ENCODE measurements around the gene KCNIP3. TPM values are rescaled to one million over a fixed set of nuclear protein-coding genes. Genes with fewer than 3 reads are reported as not detected.

Gene KCNIP3
- total RNA-seq, 1 donor from 2014 or later, result 0.68 TPM

GRCh38 chr2:95382686-95383634 is 85.8 kb downstream of the KCNIP3 start:
- Histone ChIP-seq H3K9ac (ENCODE audit: low read length) (no peak overlapping the region), H3K36me3 (ENCODE audit: insufficient read depth, low read length) (no peaks in the 10 kb centered on the region), H3K4me3 (ENCODE audit: insufficient read depth, low read depth, low read length) (no peak overlapping the region), H3K9me3 (ENCODE audit: insufficient read depth, low read depth, low read length) (no peaks in the 10 kb centered on the region), H3K4me1 (ENCODE audit: insufficient read depth, low read length) (no peaks in the 10 kb centered on the region), H3K27ac (ENCODE audit: low read depth, low read length) (no peak overlapping the region), H3K4me2 (ENCODE audit: low read length) (no peak overlapping the region), H3K79me2 (ENCODE audit: insufficient read depth, low read length) (no peaks in the 10 kb centered on the region), H2AFZ (ENCODE audit: low read depth, low read length) (no peak overlapping the region), H3K27me3 (ENCODE audit: insufficient read depth, low read length) (peaks cover 2% of the 10 kb centered on the region), H4K20me1 (ENCODE audit: insufficient read depth, low read length) (no peaks in the 10 kb centered on the region)
- DNase-seq (ENCODE audit: low read depth) (no peak), FAIRE-seq (no peak)
- H3K9me3 Mint-ChIP-seq (ENCODE audit: unreplicated experiment), result no peaks in the 10 kb centered on the region
- H3K36me3 Mint-ChIP-seq (ENCODE audit: low read depth, unreplicated experiment), result no peaks in the 10 kb centered on the region
- no peaks in the 10 kb centered on the region for H3K4me1 Mint-ChIP-seq (ENCODE audit: low read depth, unreplicated experiment)
- TF ChIP-seq EZH2 (IDR thresholded peaks at IDR 0.05; ENCODE audit: insufficient read depth, low read length) (no peak), CTCF (IDR thresholded peaks at IDR 0.05; ENCODE audit: insufficient read depth, low read depth, low read length) (no peak)
- H3K27me3 Mint-ChIP-seq (ENCODE audit: low read depth, unreplicated experiment), result peaks cover 35% of the 10 kb centered on the region
- H3K4me3 Mint-ChIP-seq (ENCODE audit: unreplicated experiment), result no peak overlapping the region
- no peak overlapping the region for H3K27ac Mint-ChIP-seq (ENCODE audit: unreplicated experiment)

GRCh38 chr2:95383635-95384027 is 86.5 kb downstream of the KCNIP3 start:
- H3K9ac ChIP-seq (ENCODE audit: low read length), result no peak overlapping the region
- no peaks in the 10 kb centered on the region for H3K36me3 ChIP-seq (ENCODE audit: insufficient read depth, low read length)
- H4K20me1 ChIP-seq (ENCODE audit: insufficient read depth, low read length), result no peaks in the 10 kb centered on the region
- Mint-ChIP-seq H3K36me3 (ENCODE audit: low read depth, unreplicated experiment) (no peaks in the 10 kb centered on the region), H3K9me3 (ENCODE audit: unreplicated experiment) (no peaks in the 10 kb centered on the region), H3K27ac (ENCODE audit: unreplicated experiment) (no peak overlapping the region), H3K4me1 (ENCODE audit: low read depth, unreplicated experiment) (no peaks in the 10 kb centered on the region), H3K4me3 (ENCODE audit: unreplicated experiment) (no peak overlapping the region), H3K27me3 (ENCODE audit: low read depth, unreplicated experiment) (peaks cover 40% of the 10 kb centered on the region)
- DNase-seq (ENCODE audit: low read depth) (no peak), FAIRE-seq (no peak)
- TF ChIP-seq CTCF (IDR thresholded peaks at IDR 0.05; ENCODE audit: insufficient read depth, low read depth, low read length) (no peak), EZH2 (IDR thresholded peaks at IDR 0.05; ENCODE audit: insufficient read depth, low read length) (no peak)
- no peaks in the 10 kb centered on the region for H3K9me3 ChIP-seq (ENCODE audit: insufficient read depth, low read depth, low read length)
- no peak overlapping the region for H2AFZ ChIP-seq (ENCODE audit: low read depth, low read length)
- no peak overlapping the region for H3K4me3 ChIP-seq (ENCODE audit: insufficient read depth, low read depth, low read length)
- no peak overlapping the region for H3K27ac ChIP-seq (ENCODE audit: low read depth, low read length)
- H3K4me1 ChIP-seq (ENCODE audit: insufficient read depth, low read length), result no peaks in the 10 kb centered on the region
- H3K27me3 ChIP-seq (ENCODE audit: insufficient read depth, low read length), result peaks cover 2% of the 10 kb centered on the region
- H3K4me2 ChIP-seq (ENCODE audit: low read length), result no peak overlapping the region
- H3K79me2 ChIP-seq (ENCODE audit: insufficient read depth, low read length), result no peaks in the 10 kb centered on the region

Measured in astrocyte (in vitro differentiated cells and primary cell).